ENCODE results near the gene TBCC. TPM values are rescaled to one million over a fixed set of nuclear protein-coding genes. Genes with fewer than 3 reads are reported as not detected.
A peak's percentile ranks its signal among the peaks of the same experiment; 100 is the strongest.

Gene TBCC
- total and polyA plus RNA-seq, 2 of the 13 experiments (the other 11 are each of a cell fraction or from before 2014, with no cell fraction given): 14.8 to 36.1 TPM

GRCh38 chr6:42783177-42783875, 37.4 kb upstream of the TBCC start (continued):
- TF ChIP-seq ARNT2 (CRISPR knock-in tag; IDR thresholded peaks at IDR 0.05; ENCODE audit: low read depth) (peak; percentile 70), ZNF891 (CRISPR knock-in tag; IDR thresholded peaks at IDR 0.05) (no peak), KLF11 (CRISPR knock-in tag; IDR thresholded peaks at IDR 0.05) (0 out of 2 replicates have a peak, but pooled peaks have one; percentile 46), IKZF4 (CRISPR knock-in tag; IDR thresholded peaks at IDR 0.05; ENCODE audit: borderline replicate concordance, low read depth, not compliant biosample characterization) (peak; percentile 54), ZNF740 (CRISPR knock-in tag; IDR thresholded peaks at IDR 0.05) (peak; percentile 100), ZNF770 (CRISPR knock-in tag; IDR thresholded peaks at IDR 0.05) (peak; percentile 34; the same call in 1 of the 2 replicates), ZNF609 (CRISPR knock-in tag; IDR thresholded peaks at IDR 0.05; ENCODE audit: borderline replicate concordance) (peak; percentile 68; the same call in 1 of the 2 replicates), IRF9 (CRISPR knock-in tag; IDR thresholded peaks at IDR 0.05; ENCODE audit: borderline replicate concordance) (peak; percentile 89; the same call in 1 of the 2 replicates), ZNF180 (CRISPR knock-in tag; IDR thresholded peaks at IDR 0.05; ENCODE audit: borderline replicate concordance, low read depth) (0 out of 2 replicates have a peak, but pooled peaks have one; percentile 38), CBX2 (IDR thresholded peaks at IDR 0.05; ENCODE audit: low read depth, low read length) (no peak), CBX2 (CRISPR knock-in tag; IDR thresholded peaks at IDR 0.05; ENCODE audit: low read depth) (no peak), DRAP1 (CRISPR knock-in tag; IDR thresholded peaks at IDR 0.05) (no peak), ZNF674 (CRISPR knock-in tag; IDR thresholded peaks at IDR 0.05; ENCODE audit: low read depth) (no peak), BHLHE40 (IDR thresholded peaks at IDR 0.05; ENCODE audit: low read length) (no peak), NR2C2 (CRISPR knock-in tag; IDR thresholded peaks at IDR 0.05; ENCODE audit: borderline replicate concordance) (peak; percentile 50; the same call in 1 of the 2 replicates), TMF1 (CRISPR knock-in tag; IDR thresholded peaks at IDR 0.05; ENCODE audit: low read depth) (peak; percentile 94)
